ENCODE measurements around the gene HAUS3.

The HAUS3 gene

GRCh38 chr4:2247128-2248043, 5.5 kb upstream of the HAUS3 start:
- no peak for TF ChIP-seq TAF1 (IDR thresholded peaks at IDR 0.05; ENCODE audit: low read depth)
- no peak for TF ChIP-seq CEBPB (IDR thresholded peaks at IDR 0.05)

DNA sequence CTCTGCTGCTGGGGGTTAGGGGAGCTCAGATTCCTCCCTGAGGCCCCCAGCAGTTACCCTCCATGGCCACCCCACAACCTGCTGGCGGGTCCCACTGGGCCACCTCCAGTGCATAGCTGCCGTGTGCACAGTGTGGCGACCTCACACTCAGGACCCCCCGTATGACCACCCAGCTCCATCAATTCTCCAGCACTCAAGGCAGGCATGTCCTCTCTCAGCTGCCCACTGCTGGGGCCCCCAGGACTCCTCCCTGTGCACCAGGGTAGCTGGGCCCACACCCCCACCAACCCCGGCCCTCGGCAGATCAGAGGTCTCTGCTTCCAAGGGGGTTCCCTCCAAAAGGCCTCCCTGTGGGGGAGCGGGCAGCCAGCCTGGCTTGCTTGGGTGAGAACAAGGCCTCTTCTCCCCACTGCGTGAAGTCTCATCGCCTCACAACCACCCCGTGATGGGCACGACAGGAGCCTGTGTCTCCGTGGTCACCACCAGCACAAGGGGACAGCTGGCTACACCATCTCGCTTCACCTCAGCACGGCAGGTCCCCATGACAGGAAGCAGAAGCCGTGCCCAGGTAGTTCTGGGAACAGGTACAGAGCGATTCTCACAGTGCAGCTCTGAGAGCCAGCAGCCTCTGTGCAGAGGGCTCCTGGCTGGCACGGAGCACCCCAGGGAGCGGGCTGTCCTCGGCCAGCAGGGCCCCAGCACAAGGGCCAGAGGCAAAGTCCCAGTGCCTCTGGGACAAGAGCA, 4.6 kb upstream of the HAUS3 start:
- TF ChIP-seq USF1 (IDR thresholded peaks at IDR 0.05) (no peak), YY1 (IDR thresholded peaks at IDR 0.05; ENCODE audit: low read depth) (no peak), NFIC (IDR thresholded peaks at IDR 0.05) (no peak), CEBPB (IDR thresholded peaks at IDR 0.05) (no peak)
- TF ChIP-seq, protein P1, sequence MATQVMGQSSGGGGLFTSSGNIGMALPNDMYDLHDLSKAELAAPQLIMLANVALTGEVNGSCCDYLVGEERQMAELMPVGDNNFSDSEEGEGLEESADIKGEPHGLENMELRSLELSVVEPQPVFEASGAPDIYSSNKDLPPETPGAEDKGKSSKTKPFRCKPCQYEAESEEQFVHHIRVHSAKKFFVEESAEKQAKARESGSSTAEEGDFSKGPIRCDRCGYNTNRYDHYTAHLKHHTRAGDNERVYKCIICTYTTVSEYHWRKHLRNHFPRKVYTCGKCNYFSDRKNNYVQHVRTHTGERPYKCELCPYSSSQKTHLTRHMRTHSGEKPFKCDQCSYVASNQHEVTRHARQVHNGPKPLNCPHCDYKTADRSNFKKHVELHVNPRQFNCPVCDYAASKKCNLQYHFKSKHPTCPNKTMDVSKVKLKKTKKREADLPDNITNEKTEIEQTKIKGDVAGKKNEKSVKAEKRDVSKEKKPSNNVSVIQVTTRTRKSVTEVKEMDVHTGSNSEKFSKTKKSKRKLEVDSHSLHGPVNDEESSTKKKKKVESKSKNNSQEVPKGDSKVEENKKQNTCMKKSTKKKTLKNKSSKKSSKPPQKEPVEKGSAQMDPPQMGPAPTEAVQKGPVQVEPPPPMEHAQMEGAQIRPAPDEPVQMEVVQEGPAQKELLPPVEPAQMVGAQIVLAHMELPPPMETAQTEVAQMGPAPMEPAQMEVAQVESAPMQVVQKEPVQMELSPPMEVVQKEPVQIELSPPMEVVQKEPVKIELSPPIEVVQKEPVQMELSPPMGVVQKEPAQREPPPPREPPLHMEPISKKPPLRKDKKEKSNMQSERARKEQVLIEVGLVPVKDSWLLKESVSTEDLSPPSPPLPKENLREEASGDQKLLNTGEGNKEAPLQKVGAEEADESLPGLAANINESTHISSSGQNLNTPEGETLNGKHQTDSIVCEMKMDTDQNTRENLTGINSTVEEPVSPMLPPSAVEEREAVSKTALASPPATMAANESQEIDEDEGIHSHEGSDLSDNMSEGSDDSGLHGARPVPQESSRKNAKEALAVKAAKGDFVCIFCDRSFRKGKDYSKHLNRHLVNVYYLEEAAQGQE (IDR thresholded peaks at IDR 0.05; ENCODE audit: low read depth), result no peak

DNA sequence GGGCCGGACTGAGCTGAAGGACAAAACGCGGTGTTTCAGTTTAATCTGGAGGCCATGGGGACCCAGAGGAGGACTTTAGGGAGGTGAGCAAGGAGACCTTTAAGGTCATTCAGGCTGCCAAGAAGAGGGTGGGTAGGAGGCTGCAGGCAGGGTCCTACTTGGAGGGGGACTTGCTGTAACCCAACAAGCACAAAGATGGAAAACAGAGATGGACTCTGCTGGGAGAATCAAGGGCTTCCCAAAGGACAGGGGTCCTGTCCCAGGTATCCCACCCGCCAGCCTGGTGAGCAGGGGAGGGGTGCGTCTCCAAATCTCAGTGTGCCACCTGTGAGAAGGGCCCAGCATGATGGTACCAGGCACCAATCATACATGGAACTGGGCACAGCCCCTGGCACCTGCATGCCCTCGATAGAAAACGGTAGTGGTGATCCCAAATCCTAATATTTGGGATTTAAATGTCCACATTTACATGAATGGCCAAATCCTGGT, 3.9 kb upstream of the HAUS3 start:
- no peak for TF ChIP-seq MAX (IDR thresholded peaks at IDR 0.05)
- TF ChIP-seq YY1 (IDR thresholded peaks at IDR 0.05; ENCODE audit: low read depth), result no peak
- TF ChIP-seq ZBTB7A (IDR thresholded peaks at IDR 0.05; ENCODE audit: low read depth), result no peak
- no peak for TF ChIP-seq FOXM1 (IDR thresholded peaks at IDR 0.05; ENCODE audit: borderline replicate concordance, low read depth)
- no peak for TF ChIP-seq TAF1 (IDR thresholded peaks at IDR 0.05; ENCODE audit: low read depth)
- TF ChIP-seq EP300 (IDR thresholded peaks at IDR 0.05; ENCODE audit: borderline replicate concordance), result no peak
- TF ChIP-seq TEAD4 (IDR thresholded peaks at IDR 0.05), result no peak
- no peak for TF ChIP-seq EGR1 (IDR thresholded peaks at IDR 0.05)
- TF ChIP-seq, protein P1 (IDR thresholded peaks at IDR 0.05; ENCODE audit: low read depth), result no peak
- no peak for TF ChIP-seq TCF12 (IDR thresholded peaks at IDR 0.05; ENCODE audit: low read depth)

DNA sequence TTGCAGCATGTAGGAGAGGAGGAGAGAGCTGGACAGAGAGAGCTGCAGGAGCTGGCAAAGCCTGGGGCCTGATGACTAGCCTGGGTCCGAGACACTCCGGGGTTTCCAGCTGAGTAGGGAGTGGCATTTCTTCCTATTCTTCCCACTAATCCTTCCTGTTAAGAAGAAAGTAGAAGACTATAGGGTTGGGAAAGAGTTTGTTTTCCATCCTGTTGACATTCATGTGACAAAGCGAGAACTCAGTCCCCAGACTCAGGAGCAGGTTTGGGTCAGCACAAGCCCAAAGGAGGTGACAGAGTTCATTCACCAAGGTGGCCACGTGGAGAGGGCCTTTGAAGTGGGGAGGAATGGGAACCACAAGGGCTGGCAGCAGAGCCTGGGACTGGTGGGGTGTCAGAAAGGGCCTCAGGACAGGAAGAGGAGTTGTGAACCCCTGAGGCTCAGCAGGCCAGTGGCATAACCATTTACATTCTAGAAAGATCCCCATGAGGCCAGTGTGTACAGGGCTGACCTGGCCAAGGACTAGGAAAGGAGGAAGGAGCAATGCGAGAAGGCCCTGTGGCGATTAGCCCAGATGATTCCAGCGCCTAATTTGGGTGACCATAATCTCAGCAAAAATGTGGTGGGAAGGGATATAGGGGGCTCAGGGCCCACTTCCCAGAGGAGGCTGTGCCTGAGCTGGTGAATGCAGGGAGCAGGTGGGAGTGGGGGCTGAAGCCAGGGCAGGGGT, 3.3 kb upstream of the HAUS3 start:
- TF ChIP-seq TCF12 (IDR thresholded peaks at IDR 0.05; ENCODE audit: low read depth) (no peak), RAD21 (IDR thresholded peaks at IDR 0.05; ENCODE audit: low read depth) (no peak), MAX (IDR thresholded peaks at IDR 0.05) (no peak), USF1 (IDR thresholded peaks at IDR 0.05) (no peak), YY1 (IDR thresholded peaks at IDR 0.05; ENCODE audit: low read depth) (no peak), CEBPB (IDR thresholded peaks at IDR 0.05) (no peak), ZBTB7A (IDR thresholded peaks at IDR 0.05; ENCODE audit: low read depth) (no peak), CREB1 (IDR thresholded peaks at IDR 0.05; ENCODE audit: low read depth) (no peak), EP300 (IDR thresholded peaks at IDR 0.05; ENCODE audit: borderline replicate concordance) (no peak), TEAD4 (IDR thresholded peaks at IDR 0.05) (no peak)
- TF ChIP-seq, protein P1 (IDR thresholded peaks at IDR 0.05; ENCODE audit: low read depth), result no peak

Measured in Ishikawa (cell line).